Uterus (tissue), 2 donors: ENCODE data around the gene SBK3.

Source experiments
- POLR2A ChIP-seq, 2 donors: fragments of 450-650 bp; IDR thresholded peaks; one replicate each; pipeline ENCODE4 v1.6.1; 2016; ENCODE audit warnings: antibody characterized with exemption in 2 of 2, mild to moderate bottlenecking in 1 of 2, moderate library complexity in 1 of 2
- TF ChIP-seq, protein P1 (sequence below), 4 experiments: fragments of 200-600 bp in 2 of 4; fragments of 450-650 bp in 2 of 4; sonication (generic) in 2 of 4; IDR thresholded peaks; one replicate each; pipeline ENCODE4 v1.5.1; 2016 to 2019; ENCODE audit warnings: antibody characterized with exemption in 4 of 4, mild to moderate bottlenecking in 2 of 4, moderate library complexity in 1 of 4

- TF ChIP-seq, protein P1, sequence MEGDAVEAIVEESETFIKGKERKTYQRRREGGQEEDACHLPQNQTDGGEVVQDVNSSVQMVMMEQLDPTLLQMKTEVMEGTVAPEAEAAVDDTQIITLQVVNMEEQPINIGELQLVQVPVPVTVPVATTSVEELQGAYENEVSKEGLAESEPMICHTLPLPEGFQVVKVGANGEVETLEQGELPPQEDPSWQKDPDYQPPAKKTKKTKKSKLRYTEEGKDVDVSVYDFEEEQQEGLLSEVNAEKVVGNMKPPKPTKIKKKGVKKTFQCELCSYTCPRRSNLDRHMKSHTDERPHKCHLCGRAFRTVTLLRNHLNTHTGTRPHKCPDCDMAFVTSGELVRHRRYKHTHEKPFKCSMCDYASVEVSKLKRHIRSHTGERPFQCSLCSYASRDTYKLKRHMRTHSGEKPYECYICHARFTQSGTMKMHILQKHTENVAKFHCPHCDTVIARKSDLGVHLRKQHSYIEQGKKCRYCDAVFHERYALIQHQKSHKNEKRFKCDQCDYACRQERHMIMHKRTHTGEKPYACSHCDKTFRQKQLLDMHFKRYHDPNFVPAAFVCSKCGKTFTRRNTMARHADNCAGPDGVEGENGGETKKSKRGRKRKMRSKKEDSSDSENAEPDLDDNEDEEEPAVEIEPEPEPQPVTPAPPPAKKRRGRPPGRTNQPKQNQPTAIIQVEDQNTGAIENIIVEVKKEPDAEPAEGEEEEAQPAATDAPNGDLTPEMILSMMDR (IDR thresholded peaks at IDR 0.05): no peak
- no peak for TF ChIP-seq POLR2A (IDR thresholded peaks at IDR 0.05)
Measured at GRCh38 chr19:55539090-55539984, 6.0 kb downstream of the SBK3 start.
